GM23338 (cell line): ENCODE results near the gene OTOS.

ENCODE experiments used
- CREB1 ChIP-seq: fragments of 250-450 bp; sonication (Bioruptor Pico); IDR thresholded peaks from 2 replicates; pipeline ENCODE4 v1.5.0; 2020; ENCODE audit warnings: low read depth, mild to moderate bottlenecking, moderate library complexity
- CTCF ChIP-seq, 2 experiments: fragments of 200-600 bp in 1 of 2; sonication (generic) in 1 of 2; conservative IDR thresholded peaks; 2 replicates each; pipeline versions ENCODE4 v1.5.1 to v1.6.1; 2016 to 2017; ENCODE audit warnings: antibody characterized with exemption in 2 of 2, low read depth in 2 of 2, mild to moderate bottlenecking in 2 of 2, moderate library complexity in 1 of 2
- EZH2 ChIP-seq: fragments of 200-600 bp; sonication (generic); IDR thresholded peaks from one replicate; pipeline ENCODE4 v1.8.0; 2017; ENCODE audit warnings: antibody characterized with exemption, mild to moderate bottlenecking, low read depth; ENCODE audit not compliant: unreplicated experiment
- EZH2phosphoT487 ChIP-seq: fragments of 200-600 bp; sonication (generic); IDR thresholded peaks from one replicate; pipeline ENCODE4 v1.8.1; 2018; ENCODE audit warnings: antibody characterized with exemption; ENCODE audit not compliant: unreplicated experiment
- JUNB ChIP-seq: IDR thresholded peaks from one replicate; pipeline ENCODE4 v1.6.1; 2016; ENCODE audit warnings: antibody characterized with exemption; ENCODE audit not compliant: unreplicated experiment
- NANOG ChIP-seq: IDR thresholded peaks from 2 replicates; pipeline ENCODE4 v1.6.1; 2016; ENCODE audit warnings: antibody characterized with exemption, borderline replicate concordance
- POLR2AphosphoS5 ChIP-seq: IDR thresholded peaks from 2 replicates; pipeline ENCODE4 v1.6.1; 2016; ENCODE audit warnings: antibody characterized with exemption, low read depth
- STAT1 ChIP-seq: IDR thresholded peaks from one replicate; pipeline ENCODE4 v1.6.1; 2016; ENCODE audit warnings: antibody characterized with exemption; ENCODE audit not compliant: unreplicated experiment
- ZNF114 ChIP-seq: fragments of 250-450 bp; sonication (Bioruptor Pico); IDR thresholded peaks from 2 replicates; pipeline ENCODE4 v1.5.0; 2020; ENCODE audit warnings: mild to moderate bottlenecking, moderate library complexity
- ZNF331 ChIP-seq: fragments of 250-450 bp; sonication (Bioruptor Pico); IDR thresholded peaks from 2 replicates; pipeline ENCODE4 v1.5.0; 2020; ENCODE audit warnings: low read depth, mild to moderate bottlenecking, moderate library complexity
- TF ChIP-seq, protein P1 (sequence below): IDR thresholded peaks from one replicate; pipeline ENCODE4 v1.6.1; 2018; ENCODE audit warnings: antibody characterized with exemption; ENCODE audit not compliant: unreplicated experiment
- TF ChIP-seq, protein P2 (sequence below): IDR thresholded peaks from 2 replicates; pipeline ENCODE4 v1.6.1; 2016; ENCODE audit warnings: antibody characterized with exemption

DNA sequence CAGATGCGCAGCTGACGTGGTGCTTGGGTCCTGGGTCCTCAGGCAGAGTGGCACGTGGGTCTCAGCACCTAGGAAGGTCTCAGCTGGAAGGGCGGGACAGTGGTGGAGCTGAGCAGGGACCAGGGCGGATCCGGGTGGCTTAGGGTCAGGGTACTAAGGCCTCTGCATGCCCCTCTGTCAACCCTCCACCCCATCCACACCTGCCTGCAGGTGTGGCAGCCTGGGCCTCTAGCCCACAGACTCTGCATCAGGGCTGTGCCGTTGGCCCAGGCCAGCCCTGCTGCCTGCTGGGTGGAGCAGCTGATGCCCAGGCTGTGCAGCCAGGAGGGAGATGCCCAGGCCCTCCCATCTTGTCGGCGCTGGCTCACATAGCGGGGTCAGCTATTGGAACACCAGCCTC, 24.6 kb upstream of the OTOS start:
- TF ChIP-seq CTCF (conservative IDR thresholded peaks at IDR 0.05; ENCODE audit: low read depth in 2 of 2) = no peak
- no peak for TF ChIP-seq EZH2
- no peak for TF ChIP-seq POLR2AphosphoS5
- TF ChIP-seq, protein P1, sequence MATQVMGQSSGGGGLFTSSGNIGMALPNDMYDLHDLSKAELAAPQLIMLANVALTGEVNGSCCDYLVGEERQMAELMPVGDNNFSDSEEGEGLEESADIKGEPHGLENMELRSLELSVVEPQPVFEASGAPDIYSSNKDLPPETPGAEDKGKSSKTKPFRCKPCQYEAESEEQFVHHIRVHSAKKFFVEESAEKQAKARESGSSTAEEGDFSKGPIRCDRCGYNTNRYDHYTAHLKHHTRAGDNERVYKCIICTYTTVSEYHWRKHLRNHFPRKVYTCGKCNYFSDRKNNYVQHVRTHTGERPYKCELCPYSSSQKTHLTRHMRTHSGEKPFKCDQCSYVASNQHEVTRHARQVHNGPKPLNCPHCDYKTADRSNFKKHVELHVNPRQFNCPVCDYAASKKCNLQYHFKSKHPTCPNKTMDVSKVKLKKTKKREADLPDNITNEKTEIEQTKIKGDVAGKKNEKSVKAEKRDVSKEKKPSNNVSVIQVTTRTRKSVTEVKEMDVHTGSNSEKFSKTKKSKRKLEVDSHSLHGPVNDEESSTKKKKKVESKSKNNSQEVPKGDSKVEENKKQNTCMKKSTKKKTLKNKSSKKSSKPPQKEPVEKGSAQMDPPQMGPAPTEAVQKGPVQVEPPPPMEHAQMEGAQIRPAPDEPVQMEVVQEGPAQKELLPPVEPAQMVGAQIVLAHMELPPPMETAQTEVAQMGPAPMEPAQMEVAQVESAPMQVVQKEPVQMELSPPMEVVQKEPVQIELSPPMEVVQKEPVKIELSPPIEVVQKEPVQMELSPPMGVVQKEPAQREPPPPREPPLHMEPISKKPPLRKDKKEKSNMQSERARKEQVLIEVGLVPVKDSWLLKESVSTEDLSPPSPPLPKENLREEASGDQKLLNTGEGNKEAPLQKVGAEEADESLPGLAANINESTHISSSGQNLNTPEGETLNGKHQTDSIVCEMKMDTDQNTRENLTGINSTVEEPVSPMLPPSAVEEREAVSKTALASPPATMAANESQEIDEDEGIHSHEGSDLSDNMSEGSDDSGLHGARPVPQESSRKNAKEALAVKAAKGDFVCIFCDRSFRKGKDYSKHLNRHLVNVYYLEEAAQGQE = no peak
- TF ChIP-seq EZH2phosphoT487 = no peak
- TF ChIP-seq CREB1 = no peak
- no peak for TF ChIP-seq NANOG
- TF ChIP-seq, protein P2, sequence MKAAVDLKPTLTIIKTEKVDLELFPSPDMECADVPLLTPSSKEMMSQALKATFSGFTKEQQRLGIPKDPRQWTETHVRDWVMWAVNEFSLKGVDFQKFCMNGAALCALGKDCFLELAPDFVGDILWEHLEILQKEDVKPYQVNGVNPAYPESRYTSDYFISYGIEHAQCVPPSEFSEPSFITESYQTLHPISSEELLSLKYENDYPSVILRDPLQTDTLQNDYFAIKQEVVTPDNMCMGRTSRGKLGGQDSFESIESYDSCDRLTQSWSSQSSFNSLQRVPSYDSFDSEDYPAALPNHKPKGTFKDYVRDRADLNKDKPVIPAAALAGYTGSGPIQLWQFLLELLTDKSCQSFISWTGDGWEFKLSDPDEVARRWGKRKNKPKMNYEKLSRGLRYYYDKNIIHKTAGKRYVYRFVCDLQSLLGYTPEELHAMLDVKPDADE = no peak
- TF ChIP-seq JUNB = no peak
- TF ChIP-seq ZNF331 = no peak
- TF ChIP-seq STAT1 = no peak
- no peak for TF ChIP-seq ZNF114
